GM21515 (cell line): ENCODE results near the gene ADGRD1.

Experiments used
- ATAC-seq: cut with Tn5 transposase; IDR thresholded peaks from one replicate; pipeline ENCODE4 v1.9.1; 2021; ENCODE audit not compliant: unreplicated experiment

ADGRD1 gene

DNA sequence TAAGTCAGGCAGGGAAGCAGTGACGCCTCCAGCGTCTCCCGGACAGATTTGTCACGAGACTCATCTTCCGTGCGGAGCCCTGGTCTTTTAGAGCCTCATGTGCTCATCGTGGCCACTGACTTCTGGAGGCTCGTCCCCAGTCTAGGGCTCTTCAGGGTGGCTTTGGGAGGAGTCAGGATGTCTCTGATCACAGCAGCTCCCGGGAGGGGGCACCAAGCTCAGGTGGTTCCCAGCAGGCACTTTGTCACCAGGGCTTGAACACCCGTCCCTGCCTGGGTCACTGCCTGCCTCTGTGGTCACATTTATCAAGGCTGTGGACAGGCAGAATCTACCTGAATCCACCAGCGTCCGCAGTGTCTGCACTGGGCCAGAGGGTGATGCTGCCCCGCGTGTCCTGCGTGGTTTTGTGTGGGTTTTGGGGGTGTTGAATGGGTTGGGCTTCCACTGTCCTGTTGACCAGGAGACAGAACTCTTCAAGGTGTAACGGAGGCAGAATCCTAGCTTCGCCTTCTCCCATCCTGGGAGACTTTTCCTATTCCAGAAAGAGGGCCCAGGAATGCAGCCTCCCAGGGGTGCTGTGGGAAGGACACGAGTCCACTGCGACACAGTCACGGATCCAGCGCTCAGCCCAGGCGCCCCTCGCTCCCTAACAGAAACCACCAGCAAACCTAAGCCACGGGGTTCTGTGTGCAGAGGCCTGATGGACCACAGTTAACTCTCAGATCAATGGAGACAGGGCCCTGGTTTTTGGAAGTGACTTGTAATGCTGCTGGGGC is 132.3 kb downstream of the ADGRD1 start:
- no peak for ATAC-seq

- no peak for ATAC-seq
These were observed 133.7 kb downstream of the ADGRD1 start for GRCh38 chr12:131087302-131087818.

GRCh38 chr12:131087991-131088700 is 134.4 kb downstream of the ADGRD1 start:
- no peak for ATAC-seq

- ATAC-seq, result no peak
These were observed 135.2 kb downstream of the ADGRD1 start for GRCh38 chr12:131088701-131089530.

DNA sequence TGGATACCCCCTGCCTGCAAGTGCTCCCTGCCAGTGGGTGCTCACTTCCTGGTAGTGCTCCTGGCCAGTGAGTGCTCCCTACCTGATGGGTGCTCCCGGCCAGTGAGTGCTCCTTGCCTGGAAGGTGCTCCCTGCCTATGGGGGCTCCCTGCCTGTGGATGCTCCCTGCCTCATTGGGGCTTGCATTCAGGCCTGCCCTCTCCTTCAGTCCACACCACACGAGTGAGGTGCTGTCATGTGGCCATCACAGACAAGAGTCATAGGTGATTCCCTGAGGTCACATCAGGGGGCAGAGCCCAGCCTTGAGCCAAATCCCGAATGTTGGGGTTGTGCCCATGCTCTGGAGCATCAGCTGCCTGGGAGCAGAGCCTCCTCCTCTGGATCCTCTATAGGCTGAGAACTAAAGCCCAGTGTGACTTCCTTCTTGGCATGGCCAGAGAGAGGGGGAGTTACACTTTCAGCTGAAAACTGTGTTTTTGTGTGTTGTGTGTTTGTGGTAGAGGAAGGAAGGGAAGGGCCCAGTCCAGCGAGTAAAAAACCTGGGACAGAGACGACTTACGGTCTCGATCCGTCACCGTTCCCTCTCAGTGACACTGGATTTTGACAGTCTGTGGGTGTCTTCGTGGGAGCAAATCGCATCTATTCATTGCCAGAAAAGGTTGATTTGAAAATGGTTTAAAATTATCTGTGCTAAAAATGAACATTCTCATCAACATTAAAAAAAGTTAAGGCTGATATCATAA is 136.0 kb downstream of the ADGRD1 start:
- ATAC-seq, result no peak

- ATAC-seq, result no peak
These were observed 136.8 kb downstream of the ADGRD1 start for GRCh38 chr12:131090274-131091210.

DNA sequence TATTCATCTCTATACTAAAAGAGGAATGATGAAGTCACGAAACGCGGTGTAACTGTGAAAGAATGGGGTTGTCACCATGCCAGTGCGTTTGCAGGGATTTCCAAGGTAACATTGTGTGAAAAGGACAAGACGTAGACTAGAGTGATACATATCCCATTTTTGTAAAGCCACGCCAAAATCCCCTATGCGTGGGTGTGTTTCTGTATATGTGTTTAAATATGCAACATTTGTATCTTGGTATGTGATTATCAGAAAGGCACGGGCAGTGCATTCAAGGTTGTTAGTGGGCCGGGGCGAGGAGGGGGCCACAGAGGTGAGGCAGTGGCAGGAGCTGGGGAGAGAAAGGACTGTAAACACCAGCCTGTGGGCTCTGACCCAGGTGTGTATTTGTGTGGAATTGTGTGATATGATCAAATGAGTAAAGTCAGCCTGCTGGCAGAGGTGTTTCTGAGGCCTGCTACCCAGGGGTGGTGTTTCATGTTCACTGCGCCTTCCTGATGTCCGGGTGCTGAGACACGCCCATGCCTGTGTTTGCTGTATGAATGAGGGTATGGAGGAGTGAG is 137.8 kb downstream of the ADGRD1 start:
- ATAC-seq, result no peak

- no peak for ATAC-seq
These were observed 138.4 kb downstream of the ADGRD1 start for GRCh38 chr12:131091976-131092691.

GRCh38 chr12:131092901-131093603 is 139.3 kb downstream of the ADGRD1 start:
- peak; percentile 53 for ATAC-seq

- no peak for ATAC-seq
These were observed 139.9 kb downstream of the ADGRD1 start for GRCh38 chr12:131093604-131093955.

- no peak for ATAC-seq
These were observed 140.5 kb downstream of the ADGRD1 start for GRCh38 chr12:131093971-131094830.

- ATAC-seq, result no peak
These were observed 141.4 kb downstream of the ADGRD1 start for GRCh38 chr12:131094831-131095805.

DNA sequence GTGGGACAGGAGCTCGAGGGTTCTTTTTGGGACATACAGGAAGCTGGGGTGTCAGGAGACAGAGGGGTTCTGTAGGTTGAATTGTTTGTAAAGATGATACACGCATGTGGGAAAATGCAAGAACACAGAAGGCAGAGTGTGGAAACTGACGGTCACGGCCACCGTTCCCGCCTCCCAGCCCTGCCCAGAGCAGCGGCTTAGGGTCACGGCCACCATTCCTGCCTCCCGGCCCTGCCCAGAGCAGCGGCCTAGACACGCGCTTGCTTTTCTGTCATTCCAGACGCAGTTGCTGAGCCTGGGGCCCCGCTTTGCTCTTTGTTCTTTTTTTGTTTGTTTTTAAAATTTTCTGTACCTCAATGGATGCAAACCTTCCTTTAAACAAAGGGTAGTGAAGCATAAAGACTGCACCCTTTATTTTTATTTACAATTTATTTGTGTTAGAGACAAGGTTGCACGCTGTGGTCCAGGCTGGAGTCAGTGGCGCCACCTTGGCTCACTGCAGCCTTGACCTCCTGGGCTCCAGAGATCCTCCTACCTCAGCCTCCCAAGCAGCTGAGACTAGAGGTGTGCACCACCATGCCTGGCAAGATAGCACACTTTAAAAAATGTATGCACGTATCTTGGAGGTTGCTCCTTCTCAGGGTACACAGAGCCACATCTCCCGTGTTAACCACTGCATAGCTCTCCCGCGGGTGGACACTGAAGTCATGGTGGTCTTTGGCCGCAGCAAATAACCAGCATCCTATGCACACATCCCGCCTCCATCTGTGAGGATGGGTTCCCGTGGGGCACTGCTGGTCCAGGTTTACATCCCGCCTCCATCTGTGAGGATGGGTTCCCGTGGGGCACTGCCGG is 142.3 kb downstream of the ADGRD1 start:
- ATAC-seq, result no peak

DNA sequence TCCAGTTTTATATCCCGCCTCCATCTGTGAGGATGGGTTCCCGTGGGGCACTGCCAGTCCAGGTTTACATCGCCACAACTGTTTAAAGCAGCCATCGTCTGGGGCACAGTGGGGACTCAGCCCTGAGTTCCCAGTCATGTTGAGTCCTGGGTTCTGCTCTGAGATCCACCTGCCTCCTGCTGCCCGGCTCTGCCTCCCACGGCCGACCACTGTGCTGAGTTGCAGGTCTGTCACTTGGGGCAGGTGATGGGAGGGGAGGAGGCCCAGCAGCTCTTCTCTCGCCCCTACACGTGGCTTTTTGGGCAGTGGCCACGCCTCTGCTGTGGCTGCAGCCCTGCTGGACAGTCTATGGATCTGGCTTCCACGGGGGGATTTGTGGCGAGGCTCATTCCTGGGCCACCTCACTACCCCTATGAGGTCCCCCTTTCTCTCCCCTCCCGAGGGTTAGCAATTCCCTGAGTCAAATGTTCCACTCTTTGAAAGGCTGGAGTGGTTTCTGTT is 143.0 kb downstream of the ADGRD1 start:
- no peak for ATAC-seq
